Lower lobe of right lung (tissue), 2 donors: ENCODE measurements around the gene FABP7. TPM values are rescaled to one million over a fixed set of nuclear protein-coding genes. Genes with fewer than 3 reads are reported as not detected.

Experiments used
- ATAC-seq, 2 donors: fragments of 200-7000 bp; cut with Tn5 transposase; one replicate each; pipeline ENCODE4 v1.9.1; 2020 to 2022; ENCODE audit warnings: mild to moderate bottlenecking in 2 of 2, moderate library complexity in 2 of 2
- DNase-seq: peaks from one replicate; pipeline ENCODE4 v3.0.0-alpha.2; 2020
- H3K27ac ChIP-seq: fragments of 200-600 bp; one replicate; pipeline ENCODE4 v1.8.0; 2022
- H3K27me3 ChIP-seq: fragments of 200-600 bp; one replicate; pipeline ENCODE4 v1.8.0; 2022; ENCODE audit warnings: low read depth
- H3K36me3 ChIP-seq: fragments of 200-600 bp; one replicate; pipeline ENCODE4 v1.8.0; 2022; ENCODE audit warnings: mild to moderate bottlenecking
- H3K4me1 ChIP-seq: fragments of 200-600 bp; one replicate; pipeline ENCODE4 v1.8.0; 2022
- H3K4me3 ChIP-seq: fragments of 200-600 bp; one replicate; pipeline ENCODE4 v1.8.0; 2022; ENCODE audit warnings: mild to moderate bottlenecking
- H3K9me3 ChIP-seq: fragments of 200-600 bp; one replicate; pipeline ENCODE4 v1.8.0; 2022
- intact Hi-C: fragments of 100-400 bp; cut with DNase I; formaldehyde crosslinking; loops from one replicate; pipeline ENCODE4 v1.11.0; 2022
- total RNA-seq: library from RNA; stranded (reverse); fragmentation: NEBNext Ultra II Directional; extraction: Animal tissue kit (Norgen Biotek cat#: 25700); gene quantifications from one replicate; pipeline ENCODE4 v1.2.1, GENCODE V29; 2021
- TF ChIP-seq, protein P1 (sequence below): fragments of 200-600 bp; IDR thresholded peaks from one replicate; pipeline ENCODE4 v1.8.0; 2022; ENCODE audit warnings: antibody characterized with exemption, mild to moderate bottlenecking
- donor health status: DM: no; HTN: yes; CAD: no; lungs with severe emphysema.

FABP7 gene
- total RNA-seq, 1 donor from 2014 or later = not detected

DNA sequence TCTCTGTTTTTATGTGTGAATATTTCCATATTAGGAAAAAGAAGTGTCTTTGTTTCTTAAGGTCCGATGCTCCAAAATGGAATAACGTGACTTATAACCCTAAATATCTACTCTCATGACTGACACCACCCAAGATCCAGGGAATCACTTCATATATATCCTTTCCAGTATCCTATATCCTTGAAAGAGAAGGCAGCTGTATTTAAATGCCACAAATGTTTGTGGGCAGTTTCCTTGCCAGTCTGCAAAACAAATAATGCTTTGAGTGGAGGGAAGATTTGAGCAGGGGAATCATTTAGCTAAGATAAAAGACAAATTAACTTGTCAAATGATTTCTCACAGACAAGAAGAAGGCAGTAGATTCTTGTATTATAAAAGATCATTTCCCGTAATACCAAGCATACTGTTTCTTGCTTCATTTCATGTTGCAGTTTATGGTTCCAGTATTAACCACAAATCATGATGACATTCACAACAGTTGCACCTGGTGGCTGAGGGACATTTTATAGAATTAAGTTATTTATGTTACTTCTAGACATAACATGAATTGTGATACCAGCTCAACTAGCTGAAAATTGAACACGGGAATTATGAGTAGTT lies 30.0 kb upstream of the FABP7 start:
- H3K27ac ChIP-seq = no peak overlapping the region
- no peak for ATAC-seq
- peaks cover 7% of the 10 kb centered on the region for H3K4me1 ChIP-seq
- DNase-seq = no peak
- TF ChIP-seq, protein P1, sequence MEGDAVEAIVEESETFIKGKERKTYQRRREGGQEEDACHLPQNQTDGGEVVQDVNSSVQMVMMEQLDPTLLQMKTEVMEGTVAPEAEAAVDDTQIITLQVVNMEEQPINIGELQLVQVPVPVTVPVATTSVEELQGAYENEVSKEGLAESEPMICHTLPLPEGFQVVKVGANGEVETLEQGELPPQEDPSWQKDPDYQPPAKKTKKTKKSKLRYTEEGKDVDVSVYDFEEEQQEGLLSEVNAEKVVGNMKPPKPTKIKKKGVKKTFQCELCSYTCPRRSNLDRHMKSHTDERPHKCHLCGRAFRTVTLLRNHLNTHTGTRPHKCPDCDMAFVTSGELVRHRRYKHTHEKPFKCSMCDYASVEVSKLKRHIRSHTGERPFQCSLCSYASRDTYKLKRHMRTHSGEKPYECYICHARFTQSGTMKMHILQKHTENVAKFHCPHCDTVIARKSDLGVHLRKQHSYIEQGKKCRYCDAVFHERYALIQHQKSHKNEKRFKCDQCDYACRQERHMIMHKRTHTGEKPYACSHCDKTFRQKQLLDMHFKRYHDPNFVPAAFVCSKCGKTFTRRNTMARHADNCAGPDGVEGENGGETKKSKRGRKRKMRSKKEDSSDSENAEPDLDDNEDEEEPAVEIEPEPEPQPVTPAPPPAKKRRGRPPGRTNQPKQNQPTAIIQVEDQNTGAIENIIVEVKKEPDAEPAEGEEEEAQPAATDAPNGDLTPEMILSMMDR = no peak
- no peak overlapping the region for H3K4me3 ChIP-seq
- intact Hi-C loops = no loop called here
- no peaks in the 10 kb centered on the region for H3K36me3 ChIP-seq
- H3K9me3 ChIP-seq = no peaks in the 10 kb centered on the region
- H3K27me3 ChIP-seq = no peaks in the 10 kb centered on the region

DNA sequence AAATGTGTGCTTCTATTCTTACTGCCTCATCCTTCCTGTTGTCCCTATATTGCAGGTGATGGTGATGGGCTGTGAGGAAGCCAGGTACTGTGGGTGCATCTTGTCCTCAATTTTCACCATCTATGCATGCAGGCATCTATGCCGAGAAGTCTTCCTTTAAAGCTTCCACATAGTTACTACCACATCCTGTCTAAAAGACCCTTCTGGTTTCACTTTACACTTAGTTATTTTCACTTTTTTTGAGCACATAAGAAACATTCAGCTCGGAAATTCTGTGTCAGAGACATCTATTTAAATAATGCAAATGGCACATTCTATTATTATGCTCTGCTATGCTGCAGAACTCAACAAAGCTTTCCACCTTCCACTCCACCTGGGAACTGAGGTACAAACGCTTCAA lies 28.2 kb upstream of the FABP7 start:
- H3K27me3 ChIP-seq = no peaks in the 10 kb centered on the region
- H3K9me3 ChIP-seq = no peaks in the 10 kb centered on the region
- DNase-seq = no peak
- H3K27ac ChIP-seq = no peak overlapping the region
- no peak overlapping the region for H3K4me3 ChIP-seq
- intact Hi-C loops = no loop called here
- no peaks in the 10 kb centered on the region for H3K36me3 ChIP-seq
- no peak for ATAC-seq
- TF ChIP-seq, protein P1 = no peak
- H3K4me1 ChIP-seq = peaks cover 7% of the 10 kb centered on the region

DNA sequence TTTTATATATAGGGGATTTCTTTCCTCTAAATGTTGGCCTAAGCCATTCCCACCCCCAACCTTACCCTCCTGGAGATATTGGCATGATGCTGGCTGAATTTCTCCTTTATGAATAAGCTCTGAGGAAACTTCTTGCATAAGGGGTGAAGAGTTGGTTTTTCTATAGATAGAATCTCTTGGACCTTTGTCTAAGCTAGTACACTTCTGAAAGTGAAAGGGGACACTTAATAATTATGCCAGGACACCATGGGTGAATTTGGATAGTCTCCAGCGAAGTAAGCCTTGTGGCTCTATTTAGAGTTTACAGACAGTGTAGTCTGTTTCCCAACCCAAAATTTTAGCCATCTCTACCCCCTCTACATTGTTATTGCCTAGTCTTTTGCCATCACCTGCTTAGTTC lies 27.1 kb upstream of the FABP7 start:
- DNase-seq = no peak
- Histone ChIP-seq H3K36me3 (no peaks in the 10 kb centered on the region), H3K27ac (no peak overlapping the region), H3K27me3 (no peaks in the 10 kb centered on the region), H3K4me3 (no peak overlapping the region), H3K9me3 (no peaks in the 10 kb centered on the region), H3K4me1 (peaks cover 7% of the 10 kb centered on the region)
- TF ChIP-seq, protein P1 = no peak
- intact Hi-C loops = no loop called here
- ATAC-seq = peak in 1 of 2 donors; percentile 18

DNA sequence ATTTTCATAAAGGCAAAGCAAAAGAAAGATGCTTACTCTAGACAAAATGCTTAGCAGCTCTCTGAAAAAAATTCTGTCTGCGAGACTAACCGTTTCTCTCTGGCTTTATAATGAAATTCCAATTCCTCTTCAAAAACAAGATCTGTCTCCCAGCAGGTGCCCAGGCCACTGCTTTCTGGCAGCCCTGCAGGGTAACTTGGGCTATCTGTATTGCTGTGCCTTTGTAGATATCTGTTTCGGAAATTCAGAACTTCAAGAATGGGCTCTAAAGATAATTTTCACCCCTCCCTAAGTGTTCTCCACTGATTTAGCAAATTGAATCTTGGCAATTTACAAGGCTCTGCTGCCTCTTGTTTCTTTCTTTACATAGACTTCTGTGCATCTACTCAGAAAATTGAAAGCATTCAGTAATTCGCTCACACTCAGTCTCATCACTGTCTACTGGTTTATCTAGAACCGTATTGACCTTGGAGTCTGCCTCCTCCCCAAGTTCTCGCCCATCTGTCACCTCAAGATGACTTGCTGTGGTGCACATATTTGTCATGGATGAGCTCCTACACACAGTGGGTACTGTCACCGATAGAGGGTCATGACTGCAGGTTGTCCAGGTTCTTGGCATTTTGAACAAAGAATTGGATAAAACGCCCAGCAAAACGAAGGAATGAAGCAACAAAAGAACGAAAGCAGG lies 26.4 kb upstream of the FABP7 start:
- no peaks in the 10 kb centered on the region for H3K36me3 ChIP-seq
- no peaks in the 10 kb centered on the region for H3K9me3 ChIP-seq
- TF ChIP-seq, protein P1 = no peak
- DNase-seq (no peak), ATAC-seq (peak; percentile 56 to 59)
- intact Hi-C loops = no loop called here
- H3K4me1 ChIP-seq = peaks cover 7% of the 10 kb centered on the region
- H3K4me3 ChIP-seq = peak overlapping the region; percentile 41
- H3K27me3 ChIP-seq = no peaks in the 10 kb centered on the region
- peak overlapping the region; percentile 66 for H3K27ac ChIP-seq

DNA sequence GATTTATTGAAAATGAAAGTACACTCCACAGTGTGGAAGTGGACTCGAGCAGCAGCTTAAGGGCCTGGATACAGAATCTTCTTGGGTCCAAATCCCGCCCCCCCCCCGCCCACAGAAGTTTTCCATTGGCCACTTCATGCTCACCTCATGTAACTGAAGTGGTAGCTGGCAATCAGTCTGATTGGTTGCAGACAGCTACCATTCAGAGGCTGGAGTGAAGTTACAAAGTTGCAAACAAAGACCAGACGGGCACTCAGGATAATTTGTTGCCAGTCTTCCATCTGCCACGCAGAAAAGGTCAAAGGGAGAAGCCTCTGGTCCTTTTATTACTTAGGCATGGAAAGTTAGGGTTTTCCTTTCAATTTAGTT lies 25.8 kb upstream of the FABP7 start:
- intact Hi-C loops = no loop called here
- H3K4me1 ChIP-seq = peaks cover 7% of the 10 kb centered on the region
- H3K9me3 ChIP-seq = no peaks in the 10 kb centered on the region
- H3K27me3 ChIP-seq = no peaks in the 10 kb centered on the region
- H3K4me3 ChIP-seq = peak overlapping the region; percentile 41
- peak; percentile 78 to 80 for ATAC-seq
- H3K27ac ChIP-seq = peak overlapping the region; percentile 66
- no peaks in the 10 kb centered on the region for H3K36me3 ChIP-seq
- TF ChIP-seq, protein P1 = no peak
- DNase-seq = no peak
